ENCODE data around the gene PLB1.

GRCh38 chr2:28598484-28598883 lies 102.6 kb downstream of the PLB1 start:
- TF ChIP-seq CTCF (IDR thresholded peaks at IDR 0.05; ENCODE audit: borderline replicate concordance, extremely low read depth, low read length, poor library complexity, severe bottlenecking) = no peak
- no peak for TF ChIP-seq EZH2 (IDR thresholded peaks at IDR 0.05; ENCODE audit: borderline replicate concordance, low read depth, low read length, severe bottlenecking)

Measured in DND-41 (cell line).